ENCODE data around the gene ZNF382.
"Not testable (repeated sequence)": the region's sequence is repeated elsewhere in the genome, so short reads cannot be mapped to it uniquely, and the experiment has no call there.

Gene ZNF382

GRCh38 chr19:36605101-36605876 is at the start of gene ZNF382:
Gene ZNF382 (plus strand): TSS chr19:36605313. CDS start chr19:36609915, 4,602 bp downstream.
- DNase-seq, result no peak

GRCh38 chr19:36564391-36564790 is 40.7 kb upstream of the ZNF382 start:
- DNase-seq, result no peak

- DNase-seq, result no peak
These were observed 32.5 kb upstream of the ZNF382 start for GRCh38 chr19:36572593-36573019.

GRCh38 chr19:36573020-36573894 is 31.9 kb upstream of the ZNF382 start, which contains the start of gene ZNF529:
Gene ZNF529 (minus strand): TSS chr19:36573292. CDS start chr19:36572346, 946 bp downstream.
- peak; percentile 88 for DNase-seq

- peak; percentile 11 for DNase-seq
These were observed 31.0 kb upstream of the ZNF382 start for GRCh38 chr19:36573895-36574720.

GRCh38 chr19:36574741-36575140 is 30.4 kb upstream of the ZNF382 start:
- no peak for DNase-seq

GRCh38 chr19:36577271-36577996 is 27.7 kb upstream of the ZNF382 start:
- DNase-seq, result no peak

GRCh38 chr19:36579255-36579654 is 25.9 kb upstream of the ZNF382 start:
- no peak for DNase-seq

GRCh38 chr19:36602681-36603080 is 2.4 kb upstream of the ZNF382 start:
- DNase-seq, result not testable (repeated sequence)

- DNase-seq, result no peak
These were observed 435 bp upstream of the ZNF382 start for GRCh38 chr19:36604656-36605100.

GRCh38 chr19:36605877-36606478 is 865 bp downstream of the ZNF382 start:
- DNase-seq, result no peak

GRCh38 chr19:36627057-36627456 is 21.9 kb downstream of the ZNF382 start:
- DNase-seq, result no peak

GRCh38 chr19:36635342-36635741 is 30.2 kb downstream of the ZNF382 start:
- DNase-seq, result no peak

- DNase-seq, result no peak
These were observed 33.9 kb downstream of the ZNF382 start for GRCh38 chr19:36638862-36639510.

GRCh38 chr19:36646746-36647145 is 41.6 kb downstream of the ZNF382 start:
- DNase-seq, result no peak

- no peak for DNase-seq
These were observed 47.8 kb downstream of the ZNF382 start for GRCh38 chr19:36652958-36653357.

- no peak for DNase-seq
These were observed 60.7 kb downstream of the ZNF382 start for GRCh38 chr19:36665832-36666231.

GRCh38 chr19:36668646-36669045 is 63.5 kb downstream of the ZNF382 start:
- DNase-seq, result no peak

GRCh38 chr19:36672368-36672767 is 67.3 kb downstream of the ZNF382 start:
- no peak for DNase-seq

- DNase-seq, result no peak
These were observed 69.1 kb downstream of the ZNF382 start for GRCh38 chr19:36674201-36674600.

- DNase-seq, result no peak
These were observed 74.3 kb downstream of the ZNF382 start for GRCh38 chr19:36679455-36679854.
